H1 (cell line): ENCODE results near the gene USP37. TPM values are rescaled to one million over a fixed set of nuclear protein-coding genes. Genes with fewer than 3 reads are reported as not detected.

Experiments used
- CTCF ChIA-PET: fragments of 300-600 bp; sonication (Branson Sonifier 250); formaldehyde crosslinking; loops from one replicate; lab custom pipeline; 2021; ENCODE audit not compliant: partially characterized antibody; lab: Charles Lee
- POLR2A ChIA-PET: fragments of 300-600 bp; sonication (Branson Sonifier 250); formaldehyde crosslinking; loops from one replicate; lab custom pipeline; 2021; ENCODE audit warnings: inconsistent platforms; ENCODE audit not compliant: partially characterized antibody; lab: Charles Lee
- DNase-seq, 2 experiments: peaks; one replicate each; pipeline versions ENCODE4 v3.0.0 to v3.0.0-alpha.2; 2010 to 2022; ENCODE audit warnings: low spot score in 2 of 2, low read depth in 1 of 2, mixed read lengths in 1 of 2
- FAIRE-seq: peaks from 2 replicates; lab custom pipeline; 2011; peaks lifted over from hg19 to GRCh38; lab: Jason Lieb, UNC
- H2AFZ ChIP-seq: 2 replicates; pipeline ENCODE4 v1.8.1; 2012; ENCODE audit warnings: low read length, inconsistent platforms
- H2AK5ac ChIP-seq: 2 replicates; pipeline ENCODE4 v1.6.1; 2013; ENCODE audit warnings: low read depth, low read length
- H2BK120ac ChIP-seq: replicated peaks from 2 replicates; pipeline ENCODE3; 2013; ENCODE audit warnings: low read depth, low read length, inconsistent platforms
- H2BK12ac ChIP-seq: 2 replicates; pipeline ENCODE4 v1.6.1; 2013; ENCODE audit warnings: low read depth, low read length
- H2BK15ac ChIP-seq: 2 replicates; pipeline ENCODE4 v1.6.1; 2013; ENCODE audit warnings: low read length
- H2BK20ac ChIP-seq: 2 replicates; pipeline ENCODE4 v1.6.1; 2013; ENCODE audit warnings: low read length
- H2BK5ac ChIP-seq: 2 replicates; pipeline ENCODE4 v1.6.1; 2013; ENCODE audit warnings: low read depth, low read length
- H3K14ac ChIP-seq: 2 replicates; pipeline ENCODE4 v1.6.1; 2013; ENCODE audit warnings: inconsistent platforms; ENCODE audit not compliant: insufficient read length
- H3K18ac ChIP-seq: 2 replicates; pipeline ENCODE4 v1.6.1; 2013; ENCODE audit warnings: low read length; ENCODE audit errors: extremely low read depth
- H3K23ac ChIP-seq: 2 replicates; pipeline ENCODE4 v1.6.1; 2013; ENCODE audit warnings: inconsistent platforms; ENCODE audit not compliant: insufficient read length
- H3K23me2 ChIP-seq: 2 replicates; pipeline ENCODE4 v1.6.1; 2013; ENCODE audit warnings: low read depth, low read length
- H3K27ac ChIP-seq: 2 replicates; pipeline ENCODE4 v1.6.1; 2011; ENCODE audit warnings: low read depth, low read length, inconsistent platforms
- H3K27me3 ChIP-seq, 4 experiments: replicated peaks in 1 of 4; 1 replicate in 1 of 4; 2 replicates in 3 of 4; pipeline versions ENCODE4 v1.6.1 to v1.8.1; 2011 to 2013; ENCODE audit warnings: low read length in 3 of 4, mild to moderate bottlenecking in 3 of 4, inconsistent platforms in 2 of 4, mixed read lengths in 2 of 4, moderate library complexity in 1 of 4; ENCODE audit not compliant: control insufficient read depth in 3 of 4, insufficient read depth in 3 of 4; ENCODE audit errors: extremely low read depth in 1 of 4
- H3K36me3 ChIP-seq, 4 experiments: 2 replicates each; pipeline versions ENCODE4 v1.6.1 to v1.8.1; 2011 to 2013; ENCODE audit warnings: mild to moderate bottlenecking in 4 of 4, low read length in 3 of 4, moderate library complexity in 2 of 4, control low read depth in 1 of 4, inconsistent platforms in 1 of 4; ENCODE audit not compliant: insufficient read depth in 4 of 4, control insufficient read depth in 2 of 4
- H3K4ac ChIP-seq: replicated peaks from 2 replicates; pipeline ENCODE3; 2013; ENCODE audit warnings: low read length, low read depth, mixed read lengths, inconsistent platforms; ENCODE audit not compliant: insufficient read length
- H3K4me1 ChIP-seq, 4 experiments: replicated peaks in 1 of 4; 1 replicate in 1 of 4; 2 replicates in 3 of 4; pipeline versions ENCODE4 v1.6.1 to v1.8.1; 2011 to 2013; ENCODE audit warnings: low read length in 3 of 4, inconsistent platforms in 2 of 4, mixed read lengths in 1 of 4; ENCODE audit not compliant: insufficient read depth in 4 of 4, control insufficient read depth in 3 of 4
- H3K4me2 ChIP-seq, 2 experiments: 2 replicates each; pipeline versions ENCODE4 v1.6.1 to v1.8.1; 2011 to 2013; ENCODE audit warnings: low read depth in 2 of 2, low read length in 2 of 2, control low read depth in 1 of 2, inconsistent platforms in 1 of 2, mild to moderate bottlenecking in 1 of 2; ENCODE audit not compliant: insufficient read depth in 1 of 2
- H3K4me3 ChIP-seq, 4 experiments: fragments of 200-600, 300-600 bp in 1 of 4; sonication (generic), shearing (Covaris generic), sonication (Bioruptor Twin) in 1 of 4; 2 replicates each; pipeline versions ENCODE4 v1.5.1 to v1.8.1; 2011 to 2016; ENCODE audit warnings: low read length in 4 of 4, low read depth in 3 of 4, control low read depth in 2 of 4, inconsistent platforms in 2 of 4, mild to moderate bottlenecking in 2 of 4, mixed read lengths in 1 of 4, moderate library complexity in 1 of 4; ENCODE audit not compliant: insufficient read depth in 2 of 4; ENCODE audit errors: extremely low read depth in 1 of 4
- H3K56ac ChIP-seq: replicated peaks from 2 replicates; pipeline ENCODE3; 2013; ENCODE audit warnings: low read depth, mild to moderate bottlenecking, mixed read lengths, low read length, inconsistent platforms; ENCODE audit not compliant: insufficient read length
- H3K79me1 ChIP-seq: 2 replicates; pipeline ENCODE4 v1.6.1; 2013; ENCODE audit warnings: low read depth, low read length, control low read depth
- H3K79me2 ChIP-seq, 2 experiments: 2 replicates each; pipeline versions ENCODE4 v1.6.1 to v1.8.1; 2012 to 2013; ENCODE audit warnings: low read length in 2 of 2, mild to moderate bottlenecking in 2 of 2, inconsistent platforms in 1 of 2; ENCODE audit not compliant: insufficient read depth in 2 of 2, control insufficient read depth in 1 of 2
- H3K9ac ChIP-seq, 4 experiments: replicated peaks in 1 of 4; 1 replicate in 1 of 4; 2 replicates in 3 of 4; pipeline versions ENCODE4 v1.6.1 to v1.8.1; 2011 to 2013; ENCODE audit warnings: low read depth in 3 of 4, low read length in 3 of 4, control low read depth in 2 of 4, mild to moderate bottlenecking in 2 of 4, moderate library complexity in 2 of 4, inconsistent platforms in 1 of 4; ENCODE audit errors: extremely low read depth in 1 of 4
- H3K9me3 ChIP-seq, 2 experiments: 2 replicates each; pipeline versions ENCODE4 v1.6.1 to v1.8.1; 2012 to 2013; ENCODE audit warnings: mild to moderate bottlenecking in 2 of 2, moderate library complexity in 2 of 2, control low read depth in 1 of 2, inconsistent platforms in 1 of 2, low read depth in 1 of 2, low read length in 1 of 2, mixed read lengths in 1 of 2; ENCODE audit not compliant: insufficient read depth in 2 of 2
- H4K20me1 ChIP-seq, 2 experiments: replicated peaks in 1 of 2; 2 replicates each; pipeline versions ENCODE3 to v1.8.1; 2011 to 2013; ENCODE audit warnings: inconsistent platforms in 2 of 2, low read length in 2 of 2, mild to moderate bottlenecking in 1 of 2; ENCODE audit not compliant: insufficient read depth in 2 of 2, control insufficient read depth in 1 of 2
- H4K5ac ChIP-seq: 2 replicates; pipeline ENCODE4 v1.6.1; 2013; ENCODE audit warnings: low read length, low read depth, mixed read lengths, inconsistent platforms; ENCODE audit not compliant: insufficient read length
- H4K8ac ChIP-seq: 2 replicates; pipeline ENCODE4 v1.8.0; 2013; ENCODE audit warnings: mild to moderate bottlenecking, moderate library complexity, low read length, inconsistent platforms; ENCODE audit not compliant: insufficient read depth; ENCODE audit errors: extremely low read depth
- H4K91ac ChIP-seq: replicated peaks from 2 replicates; pipeline ENCODE3; 2013; ENCODE audit warnings: low read length, mixed read lengths, inconsistent platforms; ENCODE audit not compliant: insufficient read length
- BCL11A ChIP-seq, 2 experiments: IDR thresholded peaks; one replicate each; pipeline ENCODE4 v1.6.1; 2011; ENCODE audit warnings: low read depth in 2 of 2, low read length in 2 of 2, mild to moderate bottlenecking in 2 of 2
- CEBPB ChIP-seq: IDR thresholded peaks from 2 replicates; pipeline ENCODE4 v1.6.1; 2012; ENCODE audit warnings: low read depth, low read length
- CREB1 ChIP-seq: IDR thresholded peaks from 2 replicates; pipeline ENCODE4 v1.6.1; 2012; ENCODE audit warnings: inconsistent platforms
- EP300 ChIP-seq, 2 experiments: IDR thresholded peaks; 1 replicate in 1 of 2; 2 replicates in 1 of 2; pipeline ENCODE4 v1.6.1; 2011 to 2012; ENCODE audit warnings: low read depth in 2 of 2, low read length in 2 of 2, mild to moderate bottlenecking in 2 of 2, borderline replicate concordance in 1 of 2, inconsistent platforms in 1 of 2, moderate library complexity in 1 of 2
- EZH2 ChIP-seq: fragments of 200-600 bp; sonication (generic); IDR thresholded peaks from 2 replicates; pipeline ENCODE4 v1.7.1; 2012; ENCODE audit warnings: low read depth, mild to moderate bottlenecking, moderate library complexity, low read length, inconsistent platforms; ENCODE audit not compliant: severe bottlenecking
- FOSL1 ChIP-seq: IDR thresholded peaks from 2 replicates; pipeline ENCODE4 v1.6.1; 2011; ENCODE audit warnings: mild to moderate bottlenecking, low read depth, low read length, moderate library complexity; ENCODE audit not compliant: insufficient read depth
- KDM1A ChIP-seq: fragments of 200-600, 300-600 bp; sonication (generic); IDR thresholded peaks from 2 replicates; pipeline ENCODE4 v1.7.1; 2016; ENCODE audit warnings: mild to moderate bottlenecking, low read length, borderline replicate concordance
- KDM5A ChIP-seq: fragments of 200-600 bp; IDR thresholded peaks from 2 replicates; pipeline ENCODE4 v1.7.1; 2012; ENCODE audit warnings: mild to moderate bottlenecking, low read length, inconsistent platforms, mixed read lengths
- MAFK ChIP-seq: IDR thresholded peaks from 2 replicates; pipeline ENCODE4 v1.6.1; 2012; ENCODE audit warnings: low read depth, mild to moderate bottlenecking, improper control_type of control experiment, low read length
- NRF1 ChIP-seq: IDR thresholded peaks from 2 replicates; pipeline ENCODE4 v1.6.1; 2011; ENCODE audit warnings: mild to moderate bottlenecking, low read depth, low read length, improper control_type of control experiment
- POLR2A ChIP-seq, 2 experiments: IDR thresholded peaks; 1 replicate in 1 of 2; 2 replicates in 1 of 2; pipeline ENCODE4 v1.6.1; 2011; ENCODE audit warnings: low read depth in 2 of 2, low read length in 2 of 2, mild to moderate bottlenecking in 2 of 2; ENCODE audit errors: control extremely low read depth in 1 of 2
- POU5F1 ChIP-seq: IDR thresholded peaks from 2 replicates; pipeline ENCODE4 v1.6.1; 2011; ENCODE audit warnings: low read depth, mild to moderate bottlenecking, low read length, moderate library complexity
- RAD21 ChIP-seq, 2 experiments: IDR thresholded peaks in 1 of 2; conservative IDR thresholded peaks in 1 of 2; 2 replicates each; pipeline ENCODE4 v1.6.1; 2011; ENCODE audit warnings: low read depth in 2 of 2, low read length in 2 of 2, improper control_type of control experiment in 1 of 2, inconsistent platforms in 1 of 2, mild to moderate bottlenecking in 1 of 2, moderate library complexity in 1 of 2
- RXRA ChIP-seq: IDR thresholded peaks from 2 replicates; pipeline ENCODE4 v1.6.1; 2011; ENCODE audit warnings: low read depth, mild to moderate bottlenecking, low read length, moderate library complexity; ENCODE audit not compliant: insufficient read depth
- SRF ChIP-seq: IDR thresholded peaks from 2 replicates; pipeline ENCODE4 v1.6.1; 2011; ENCODE audit warnings: mild to moderate bottlenecking, low read depth, low read length, moderate library complexity
- WGBS, 2 experiments: shearing (Covaris generic) in 1 of 2; methylation state at CpG; one replicate each; pipeline versions ENCODE4 v1.1.6 to v1.1.7; 2013 to 2015; ENCODE audit warnings: low lambda C conversion rate in 2 of 2, mixed read lengths in 2 of 2, inconsistent platforms in 1 of 2, low coverage in 1 of 2, missing lambda C conversion rate in 1 of 2; ENCODE audit not compliant: insufficient replicate concordance in 2 of 2, insufficient coverage in 1 of 2, insufficient read length in 1 of 2; ENCODE audit errors: extremely low coverage in 1 of 2, missing lambda C conversion rate in 1 of 2; 5-methylcytosine and 5-hydroxymethylcytosine counted together
- polyA plus RNA-seq, 7 experiments: library from polyadenylated mRNA; depleted of rRNA in 3 of 7; stranded (reverse) in 5 of 7; unstranded in 2 of 7; fragments of >200 nt in 5 of 7; fragments of 200-250 nt in 2 of 7; gene quantifications; 1 replicate in 5 of 7; 2 replicates in 1 of 7; 4 replicates in 1 of 7; pipeline versions ENCODE4 v1.2.1 to v1.2.3, GENCODE V29; 2011 to 2013; ENCODE audit warnings: missing spikeins in 2 of 7, mixed read lengths in 2 of 7
- total RNA-seq: library from RNA; stranded (reverse); fragmentation: NEBNext Ultra II Directional; extraction: Animal tissue kit (Norgen Biotek cat#: 25700); gene quantifications from 2 replicates; pipeline ENCODE4 v1.2.1, GENCODE V29; 2021

USP37 gene
- total and polyA plus RNA-seq, 2 of the 8 experiments (the other 6 are each of a cell fraction or from before 2014, with no cell fraction given): 3.8 to 29.1 TPM

- DNase-seq (no peak), FAIRE-seq (no peak)
- POLR2A ChIA-PET: interaction anchor here (1.1 kb wide), 1 partner anchor 15 kb away, joined by 3 read pairs; no protein-coding TSS in a partner anchor
- Histone ChIP-seq H2BK20ac (no peak overlapping the region), H3K9ac (no peak overlapping the region), H3K56ac (no peak overlapping the region), H3K4me3 (no peak overlapping the region), H4K91ac (no peak overlapping the region), H3K79me1 (no peaks in the 10 kb centered on the region), H4K8ac (no peak overlapping the region), H3K23me2 (no peaks in the 10 kb centered on the region), H4K20me1 (no peaks in the 10 kb centered on the region), H3K27ac (no peak overlapping the region), H3K36me3 (peaks cover 8 to 50% (median 31%) of the 10 kb centered on the region in 4 experiments; a peak in 7 of 8 replicates), H3K4me2 (no peak overlapping the region), H3K4ac (no peak overlapping the region), H2BK15ac (no peak overlapping the region), H2BK5ac (no peak overlapping the region), H3K9me3 (no peaks in the 10 kb centered on the region), H3K27me3 (no peaks in the 10 kb centered on the region), H3K79me2 (no peaks in the 10 kb centered on the region), H3K23ac (no peak overlapping the region), H2AFZ (no peak overlapping the region), H2BK12ac (no peak overlapping the region), H3K14ac (no peak overlapping the region), H3K4me1 (no peaks in the 10 kb centered on the region), H2AK5ac (no peak overlapping the region), H4K5ac (no peak overlapping the region), H2BK120ac (no peak overlapping the region), H3K18ac (no peak overlapping the region)
- 100% methylated on average over 1 of the region's 1 CpG; no CpG with 5 or more reads in 1 of the 2 experiments for WGBS, 2 experiments
- CTCF ChIA-PET: interaction anchor here (1.2 to 3.3 kb wide), 2 partner anchors 10 to 13 kb away, joined by 3 to 19 read pairs; no protein-coding TSS in a partner anchor
- no peak for TF ChIP-seq EP300 (IDR thresholded peaks at IDR 0.05; ENCODE audit: borderline replicate concordance in 1 of 2, low read depth in 2 of 2, low read length in 2 of 2)
- TF ChIP-seq EZH2: no peak
- no peak for TF ChIP-seq KDM5A
- TF ChIP-seq SRF: no peak
- no peak for TF ChIP-seq CEBPB
- no peak for TF ChIP-seq POLR2A (IDR thresholded peaks at IDR 0.05; ENCODE audit: control extremely low read depth in 1 of 2, low read depth in 2 of 2, low read length in 2 of 2)
- no peak for TF ChIP-seq BCL11A (IDR thresholded peaks at IDR 0.05; ENCODE audit: low read depth in 2 of 2, low read length in 2 of 2)
- TF ChIP-seq POU5F1: no peak
- no peak for TF ChIP-seq KDM1A
- no peak for TF ChIP-seq RAD21 (IDR thresholded peaks at IDR 0.05 in 1 of 2, conservative IDR thresholded peaks at IDR 0.05 in 1 of 2; ENCODE audit: low read depth in 2 of 2, low read length in 2 of 2)
- no peak for TF ChIP-seq MAFK
- TF ChIP-seq NRF1: no peak
- no peak for TF ChIP-seq FOSL1
- no peak for TF ChIP-seq RXRA
- no peak for TF ChIP-seq CREB1
Measured at GRCh38 chr2:218452079-218452478, 116.1 kb downstream of the USP37 start.
